ENCODE data around the gene USH2A. TPM values are rescaled to one million over a fixed set of nuclear protein-coding genes. Genes with fewer than 3 reads are reported as not detected.

USH2A gene
- total RNA-seq, 2 donors from 2014 or later, result 1.7 to 3.9 TPM

DNA sequence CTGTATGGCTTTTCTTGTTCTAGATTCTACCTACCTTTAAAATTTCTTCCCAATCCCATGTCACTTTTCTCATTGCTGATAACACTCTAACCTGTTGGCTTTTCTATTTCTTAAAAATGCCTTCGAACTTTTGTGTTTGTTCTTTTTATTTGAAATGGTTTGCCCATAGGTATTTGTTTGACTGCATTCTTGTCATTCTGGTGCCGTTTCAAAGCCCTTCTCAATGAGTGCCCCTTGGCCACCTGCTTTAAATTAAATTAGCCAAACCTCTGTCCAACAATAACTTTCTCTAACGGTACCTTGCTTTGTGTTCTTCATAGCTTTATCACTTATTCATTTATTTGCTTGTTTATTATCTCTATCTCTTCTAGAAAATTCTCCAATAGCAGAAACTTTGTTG, 817.2 kb downstream of the USH2A start:
- DNase-seq, result no peak
- intact Hi-C loops (cut with DNase I), result no loop called here
- ATAC-seq, result no peak

DNA sequence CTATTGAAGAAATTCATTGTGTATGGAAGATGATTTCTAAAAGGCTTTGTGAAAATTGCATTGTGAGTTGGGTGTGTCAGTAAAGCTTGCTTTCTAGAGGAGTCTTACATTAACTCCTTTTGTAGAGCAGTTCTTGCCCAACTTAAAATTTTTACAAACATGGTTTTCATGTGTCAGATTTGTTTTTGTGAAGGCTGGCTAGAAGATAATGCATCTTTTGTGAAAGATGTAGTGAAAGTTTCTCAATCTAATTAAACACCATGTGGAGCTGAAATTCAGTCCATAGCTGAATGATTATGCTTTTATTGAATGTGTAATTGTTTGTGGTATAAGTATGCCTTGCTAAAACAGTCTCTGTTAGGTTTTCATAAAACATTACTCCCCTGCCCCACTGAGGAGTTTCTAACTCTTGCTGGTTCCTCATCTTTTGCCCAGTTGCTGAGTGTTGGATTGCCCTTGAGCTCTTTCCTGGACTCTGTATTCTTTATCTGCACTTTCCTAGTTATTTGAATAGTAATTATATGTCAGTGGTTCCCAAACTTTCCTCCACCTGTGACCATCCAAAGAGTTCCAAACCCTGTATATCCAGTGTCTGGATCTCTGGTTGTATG, 818.1 kb downstream of the USH2A start:
- intact Hi-C loops (cut with DNase I), result no loop called here
- DNase-seq, result no peak
- ATAC-seq, result no peak

DNA sequence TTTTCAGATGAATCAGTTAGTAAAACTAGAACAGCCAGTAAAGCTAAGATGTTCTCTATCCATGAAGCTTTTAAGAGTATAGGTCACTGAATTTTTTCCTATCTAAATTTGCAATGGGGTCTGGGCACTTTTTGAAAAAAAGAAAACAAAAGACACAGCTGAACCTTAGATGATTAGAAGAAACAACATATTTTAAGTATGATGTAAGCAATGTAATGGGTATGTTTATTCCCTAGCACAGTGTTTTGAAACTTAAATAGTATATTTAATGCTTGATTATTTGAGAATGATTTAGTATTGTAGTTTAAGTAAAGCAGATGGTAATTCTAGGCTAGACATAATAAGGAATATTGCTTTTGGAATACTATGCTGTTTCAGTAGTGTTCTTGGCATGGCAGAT, 819.9 kb downstream of the USH2A start:
- DNase-seq (no peak), ATAC-seq (no peak)
- intact Hi-C loops (cut with DNase I), result no loop called here

DNA sequence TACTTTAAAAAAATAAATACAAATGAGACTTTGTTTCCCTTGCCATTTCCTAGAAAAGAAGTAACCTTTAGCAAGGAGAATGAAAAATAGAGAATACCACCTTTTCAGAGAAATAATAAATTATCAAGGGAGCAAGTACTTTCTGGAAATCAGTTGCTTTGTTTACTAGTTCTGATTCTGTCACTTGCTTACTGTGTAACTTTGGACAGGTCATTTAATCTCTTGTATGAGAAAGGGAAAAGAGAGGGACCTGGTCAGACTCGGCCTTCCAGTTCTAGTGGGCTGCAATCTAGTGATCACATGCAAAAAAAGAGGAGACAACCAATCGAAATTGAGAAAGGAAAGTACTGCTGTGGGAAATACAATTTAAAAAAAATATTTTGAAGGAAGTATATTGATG, 822.0 kb downstream of the USH2A start:
- intact Hi-C loops (cut with DNase I), result no loop called here
- DNase-seq (no peak), ATAC-seq (no peak)

DNA sequence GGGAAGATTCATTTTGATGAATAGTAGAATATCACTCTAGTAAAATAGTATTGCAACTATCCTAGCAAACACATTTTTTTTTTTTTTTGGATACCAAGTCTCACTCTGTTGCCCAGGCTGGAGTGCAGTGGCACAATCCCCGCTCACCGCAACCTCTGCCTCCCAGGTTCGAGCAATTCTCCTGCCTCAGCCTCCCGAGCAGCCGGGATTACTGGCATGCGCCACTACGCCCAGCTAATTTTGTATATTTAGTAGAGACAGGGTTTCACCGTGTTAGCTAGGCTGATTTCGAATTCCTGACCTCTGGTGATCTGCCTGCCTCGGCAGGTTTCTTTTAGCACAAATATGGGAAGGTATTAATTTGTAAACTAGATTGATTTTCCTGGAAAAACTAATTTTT, 822.4 kb downstream of the USH2A start:
- DNase-seq, result no peak
- ATAC-seq, result no peak
- intact Hi-C loops (cut with DNase I), result no loop called here

DNA sequence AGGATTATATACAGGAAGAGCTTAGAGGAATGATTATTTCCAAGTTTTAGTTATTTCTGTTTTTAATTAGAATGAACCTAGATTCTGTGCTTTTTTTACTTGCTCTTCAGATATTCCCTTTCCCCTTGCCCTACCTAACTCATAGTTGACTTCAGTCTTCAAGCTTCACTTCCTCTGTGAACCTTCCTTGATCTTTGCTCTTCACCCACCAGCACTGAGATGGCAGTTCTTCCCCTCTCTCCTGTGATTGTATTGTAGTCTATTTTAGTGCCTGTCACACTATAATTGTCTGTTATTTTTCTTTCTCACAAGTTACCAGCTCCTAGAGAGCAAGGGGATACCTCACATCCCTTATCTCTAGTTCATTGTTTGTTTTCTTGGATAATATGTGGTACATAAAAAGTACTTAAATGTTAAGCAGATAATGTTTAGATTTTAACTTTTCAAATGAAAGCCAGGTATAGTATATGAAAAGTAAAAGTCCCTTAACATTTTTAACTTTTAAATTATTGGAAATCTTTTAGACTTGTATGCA, 822.9 kb downstream of the USH2A start:
- intact Hi-C loops (cut with DNase I), result no loop called here
- DNase-seq (no peak), ATAC-seq (no peak)

DNA sequence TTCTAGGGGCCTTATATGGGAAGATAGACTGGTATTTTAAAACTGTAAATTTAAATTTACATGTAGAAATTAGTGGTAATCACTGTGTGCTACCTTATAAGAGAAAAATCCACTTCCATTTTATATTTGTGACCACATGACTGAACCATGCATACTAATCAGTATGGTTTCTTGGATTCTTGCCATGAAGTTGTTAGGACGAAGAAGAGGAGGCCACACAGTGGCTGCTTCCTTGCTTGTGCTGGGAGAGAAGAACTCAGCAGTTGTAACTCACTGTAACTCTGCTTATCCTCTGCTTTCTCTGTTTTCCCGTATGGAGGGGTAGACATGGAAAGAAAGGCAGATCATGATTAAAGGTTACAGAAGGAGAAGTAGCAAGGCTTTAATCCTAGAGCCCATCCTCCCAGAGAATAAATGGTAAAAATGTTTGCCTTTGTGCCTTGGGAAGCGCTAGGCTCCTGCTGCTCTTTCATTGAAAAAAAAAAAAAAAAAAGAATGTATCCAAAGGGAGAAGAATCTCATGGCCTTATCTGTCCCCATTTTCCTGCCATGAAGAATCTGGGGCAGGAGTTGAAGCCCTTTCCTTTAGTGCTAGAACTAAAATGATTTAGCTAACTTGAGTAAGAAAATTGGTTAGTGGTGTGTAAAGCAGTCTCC, 823.7 kb downstream of the USH2A start:
- DNase-seq (no peak), ATAC-seq (peak; percentile 23 to 50)
- intact Hi-C loops (cut with DNase I), result no loop called here

DNA sequence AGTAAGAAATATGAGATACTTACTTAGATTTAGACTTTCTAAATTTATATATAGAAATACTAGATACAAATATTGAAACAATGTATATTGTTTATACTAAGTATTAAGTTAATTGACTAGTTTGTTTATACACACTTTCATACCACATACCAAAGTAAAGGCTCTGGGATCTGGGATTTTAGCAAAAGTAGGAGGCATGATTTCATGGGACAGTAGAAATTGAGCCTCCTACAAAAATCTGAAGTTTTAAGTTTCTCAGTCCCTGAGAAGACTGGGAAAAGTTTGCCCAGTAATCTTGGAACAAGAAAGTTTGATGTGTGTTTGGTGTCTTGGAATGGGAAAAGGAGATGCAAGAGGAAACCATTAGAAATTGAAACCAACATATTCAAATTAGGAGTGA, 825.3 kb downstream of the USH2A start:
- intact Hi-C loops (cut with DNase I), result no loop called here
- ATAC-seq (no peak), DNase-seq (no peak)

DNA sequence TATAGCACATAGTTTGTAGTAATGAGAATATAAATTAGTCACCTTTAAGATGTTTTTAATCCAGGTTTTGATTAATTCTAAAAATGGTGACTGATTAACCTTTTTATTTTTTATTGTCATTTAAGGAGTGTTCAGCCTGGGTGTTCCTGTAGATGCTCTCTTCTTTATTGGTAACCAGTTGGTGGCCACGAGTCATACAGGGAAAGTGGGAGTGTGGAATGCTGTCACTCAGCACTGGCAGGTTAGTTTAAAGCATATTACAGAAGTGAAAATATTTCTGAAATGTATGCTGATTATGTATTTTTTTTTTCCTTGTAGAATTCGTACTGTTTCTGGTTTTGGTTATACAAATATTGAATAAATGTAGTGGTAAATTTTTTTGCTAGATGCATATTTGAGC, 828.0 kb downstream of the USH2A start:
- ATAC-seq (no peak), DNase-seq (no peak)
- intact Hi-C loops (cut with DNase I), result no loop called here

DNA sequence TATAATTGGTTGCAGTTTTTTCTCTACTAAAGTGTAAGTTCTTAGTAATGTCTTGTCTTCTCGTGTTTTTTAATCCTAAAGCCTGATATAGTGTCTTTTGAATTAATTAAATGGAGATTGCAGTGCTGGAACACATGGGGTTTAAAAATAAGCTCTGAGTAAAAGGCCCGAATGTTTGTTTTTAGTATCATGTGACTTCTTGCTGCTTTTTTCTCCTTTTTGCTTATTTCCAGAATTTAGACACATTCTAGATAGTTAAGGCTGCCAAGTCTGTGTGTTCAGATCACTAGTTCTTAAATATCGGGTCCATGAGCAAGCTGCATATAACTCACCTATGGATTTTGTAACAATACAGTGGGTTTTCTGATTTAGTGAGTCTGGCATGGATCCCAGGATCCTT, 828.6 kb downstream of the USH2A start:
- ATAC-seq (no peak), DNase-seq (no peak)
- intact Hi-C loops (cut with DNase I), result no loop called here

DNA sequence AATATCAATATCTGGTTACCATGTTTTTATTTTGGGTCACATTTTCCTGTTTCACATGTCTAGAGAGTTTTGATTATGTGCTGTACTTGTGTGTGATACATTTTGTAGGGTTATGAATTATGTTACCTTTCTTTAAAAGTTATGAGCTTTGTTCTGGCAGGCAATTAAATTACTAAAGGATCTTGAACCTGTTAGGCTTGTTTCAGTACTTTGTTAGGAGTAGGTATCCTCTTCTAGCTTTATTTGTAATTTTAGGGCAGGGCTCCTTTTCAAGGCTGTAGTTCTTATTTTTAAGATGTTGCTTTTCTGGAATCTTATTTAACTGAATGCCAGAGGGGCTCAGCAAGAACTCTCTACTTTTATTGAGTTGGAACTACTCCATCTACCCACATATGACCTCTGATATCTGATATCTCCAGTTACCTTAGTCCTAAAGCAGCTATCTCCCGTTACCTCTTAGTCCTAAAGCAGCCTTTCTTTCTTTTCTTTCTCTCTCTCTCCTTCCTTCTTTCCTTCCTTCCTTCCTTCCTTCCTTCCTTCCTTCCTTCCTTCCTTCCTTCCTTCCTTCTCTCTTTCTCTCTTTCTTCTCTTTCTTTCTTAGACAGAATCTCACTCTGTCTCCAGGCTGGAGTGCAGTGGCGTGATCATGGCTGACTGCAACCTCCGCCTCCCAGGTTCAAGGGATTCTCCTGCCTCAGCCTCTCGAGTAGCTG, 832.3 kb downstream of the USH2A start:
- DNase-seq (no peak), ATAC-seq (no peak)
- intact Hi-C loops (cut with DNase I), result no loop called here

DNA sequence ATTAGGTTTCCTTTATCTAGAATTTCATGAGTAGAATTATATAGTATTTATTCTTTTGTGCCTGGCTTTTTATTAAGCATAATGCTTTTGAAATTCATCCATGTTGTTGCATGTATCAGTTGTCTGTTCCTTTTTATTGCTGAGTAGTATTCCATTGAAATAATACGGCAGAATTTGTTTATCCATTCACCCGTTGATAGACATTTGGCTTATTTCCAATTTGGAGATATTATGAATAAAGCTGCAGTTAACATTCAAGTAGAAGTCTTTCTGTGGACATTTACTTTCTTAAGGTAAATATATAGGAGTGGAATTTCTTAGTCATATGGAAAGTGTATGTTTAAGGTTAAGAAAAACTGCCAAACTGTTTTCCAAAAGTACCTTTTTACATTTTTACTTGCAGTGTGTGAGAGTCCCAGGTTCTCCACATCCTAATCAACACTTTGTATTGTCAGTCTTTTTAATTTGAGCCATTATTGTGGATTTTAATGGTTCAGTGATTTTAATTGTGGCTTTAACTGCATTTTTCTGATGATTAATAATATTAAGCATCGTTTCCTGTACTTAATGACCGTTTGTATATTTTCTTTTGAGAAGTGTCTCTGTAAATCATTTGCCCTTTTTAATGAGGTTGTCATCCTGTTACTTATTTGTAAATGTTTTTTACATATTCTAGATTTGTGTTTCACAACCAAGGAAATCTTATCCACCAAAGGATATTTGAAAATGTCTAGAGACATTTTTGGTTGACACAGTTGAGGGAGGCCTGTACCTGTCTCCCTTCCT, 833.4 kb downstream of the USH2A start:
- intact Hi-C loops (cut with DNase I), result no loop called here
- ATAC-seq, result no peak

DNA sequence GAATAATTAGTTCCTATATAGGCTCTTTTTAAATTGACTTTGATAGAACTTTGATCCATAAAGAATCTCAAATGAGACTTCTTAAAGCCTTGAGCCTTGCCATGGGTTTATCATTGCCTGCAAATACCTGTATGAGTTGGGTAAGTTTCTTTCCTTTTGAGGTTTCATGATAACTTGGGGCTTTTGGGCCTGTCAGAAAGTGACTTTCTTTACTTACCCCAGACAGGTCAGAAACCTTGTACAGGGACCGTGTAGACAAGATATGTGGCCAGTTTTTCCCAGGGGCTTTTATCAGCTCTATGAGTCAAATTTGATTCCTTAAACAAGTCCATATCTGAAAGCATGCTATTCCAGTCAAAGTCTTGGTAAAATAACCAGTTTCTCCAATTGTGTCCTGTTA, 838.9 kb downstream of the USH2A start:
- ATAC-seq, result no peak
- intact Hi-C loops (cut with DNase I), result no loop called here
- DNase-seq, result no peak

More for the DNA sequence above, 833.4 kb downstream of the USH2A start:
- DNase-seq, result no peak

DNA sequence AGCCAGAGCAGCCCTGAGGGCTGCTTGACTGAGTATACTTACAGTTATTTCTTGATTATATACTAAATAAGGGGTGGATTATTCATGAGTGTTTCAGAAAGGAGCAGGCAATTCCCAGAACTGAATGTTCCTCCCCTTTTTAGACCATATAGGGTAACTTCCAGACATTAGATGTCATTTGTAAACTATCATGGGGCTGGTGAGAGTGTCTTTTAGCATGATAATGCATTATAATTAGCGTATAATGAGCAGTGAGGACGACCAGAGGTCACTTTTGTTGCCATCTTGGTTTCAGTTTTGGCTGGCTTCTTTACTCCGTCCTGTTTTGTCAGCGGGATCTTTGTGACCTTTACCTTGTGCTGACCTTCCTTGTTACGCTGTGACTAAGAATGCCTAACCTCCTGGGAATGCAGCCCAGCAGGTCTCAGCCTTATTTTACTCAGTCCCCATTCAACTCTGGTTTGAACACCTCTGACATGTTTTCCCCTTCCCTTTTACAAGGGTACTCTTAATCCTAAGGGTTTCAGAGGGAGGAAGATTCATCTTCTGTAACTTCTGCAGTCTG, 840.0 kb downstream of the USH2A start:
- intact Hi-C loops (cut with DNase I), result no loop called here
- ATAC-seq (no peak), DNase-seq (no peak)

DNA sequence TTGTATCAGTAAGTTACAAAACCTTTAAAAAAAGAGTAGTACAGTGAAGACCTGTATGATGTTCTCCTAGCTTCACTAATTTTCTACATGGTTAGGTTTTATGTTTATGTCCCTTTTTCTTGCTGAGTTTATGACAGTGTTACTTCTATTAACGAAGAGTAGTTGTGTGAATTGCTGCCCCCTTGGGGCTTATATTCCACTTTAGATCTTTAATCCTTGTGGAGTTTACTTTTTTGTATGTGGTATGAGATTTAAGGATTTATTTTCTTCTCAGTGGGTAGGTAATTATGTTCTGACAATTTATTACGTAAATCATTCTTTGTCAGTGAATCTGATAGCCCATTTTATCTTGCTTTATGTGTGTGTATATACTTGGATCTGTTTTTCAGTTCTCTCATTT, 841.4 kb downstream of the USH2A start:
- DNase-seq (no peak), ATAC-seq (no peak)
- intact Hi-C loops (cut with DNase I), result no loop called here
